Uterus (tissue), 2 donors: ENCODE measurements around the gene CHST15.

Source experiments
- POLR2A ChIP-seq, 2 donors: fragments of 450-650 bp; IDR thresholded peaks; one replicate each; pipeline ENCODE4 v1.6.1; 2016; ENCODE audit warnings: antibody characterized with exemption in 2 of 2, mild to moderate bottlenecking in 1 of 2, moderate library complexity in 1 of 2
- TF ChIP-seq, protein P1 (sequence below), 4 experiments: fragments of 200-600 bp in 2 of 4; fragments of 450-650 bp in 2 of 4; sonication (generic) in 2 of 4; IDR thresholded peaks; one replicate each; pipeline ENCODE4 v1.5.1; 2016 to 2019; ENCODE audit warnings: antibody characterized with exemption in 4 of 4, mild to moderate bottlenecking in 2 of 4, moderate library complexity in 1 of 4

DNA sequence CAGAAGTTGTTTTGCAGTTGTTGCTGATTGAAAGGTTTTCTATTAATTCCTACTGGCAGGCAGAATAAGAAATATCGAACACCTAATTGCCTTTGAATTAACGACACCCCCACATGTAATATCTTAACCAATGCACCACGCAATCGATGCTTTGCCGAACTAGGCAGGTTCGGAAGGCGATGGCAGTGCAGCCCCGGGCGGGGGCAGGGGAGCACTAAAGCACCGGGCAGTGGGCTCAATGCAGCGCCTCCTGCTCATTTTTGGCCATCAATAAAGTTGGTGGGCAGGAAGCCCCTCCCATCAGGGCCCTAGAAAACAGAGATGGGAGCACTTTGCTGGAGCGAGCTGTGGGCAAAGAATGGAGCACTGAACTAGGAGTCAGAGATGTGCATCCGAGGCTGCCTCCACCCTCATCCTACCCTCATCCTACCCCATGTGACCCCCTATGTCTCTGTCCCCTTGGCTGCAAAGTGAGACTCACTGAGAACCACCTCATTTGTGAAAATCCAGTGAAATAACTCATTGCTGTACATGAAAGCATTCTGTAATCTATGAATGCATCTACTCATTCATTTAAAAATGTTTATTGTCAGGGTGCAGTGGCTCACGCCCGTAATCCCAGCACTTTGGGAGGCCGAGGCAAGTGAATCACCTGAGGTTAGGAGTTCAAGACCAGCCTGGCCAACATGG is 19.6 kb upstream of the CHST15 start:
- TF ChIP-seq, protein P1, sequence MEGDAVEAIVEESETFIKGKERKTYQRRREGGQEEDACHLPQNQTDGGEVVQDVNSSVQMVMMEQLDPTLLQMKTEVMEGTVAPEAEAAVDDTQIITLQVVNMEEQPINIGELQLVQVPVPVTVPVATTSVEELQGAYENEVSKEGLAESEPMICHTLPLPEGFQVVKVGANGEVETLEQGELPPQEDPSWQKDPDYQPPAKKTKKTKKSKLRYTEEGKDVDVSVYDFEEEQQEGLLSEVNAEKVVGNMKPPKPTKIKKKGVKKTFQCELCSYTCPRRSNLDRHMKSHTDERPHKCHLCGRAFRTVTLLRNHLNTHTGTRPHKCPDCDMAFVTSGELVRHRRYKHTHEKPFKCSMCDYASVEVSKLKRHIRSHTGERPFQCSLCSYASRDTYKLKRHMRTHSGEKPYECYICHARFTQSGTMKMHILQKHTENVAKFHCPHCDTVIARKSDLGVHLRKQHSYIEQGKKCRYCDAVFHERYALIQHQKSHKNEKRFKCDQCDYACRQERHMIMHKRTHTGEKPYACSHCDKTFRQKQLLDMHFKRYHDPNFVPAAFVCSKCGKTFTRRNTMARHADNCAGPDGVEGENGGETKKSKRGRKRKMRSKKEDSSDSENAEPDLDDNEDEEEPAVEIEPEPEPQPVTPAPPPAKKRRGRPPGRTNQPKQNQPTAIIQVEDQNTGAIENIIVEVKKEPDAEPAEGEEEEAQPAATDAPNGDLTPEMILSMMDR (IDR thresholded peaks at IDR 0.05) = no peak
- no peak for TF ChIP-seq POLR2A (IDR thresholded peaks at IDR 0.05)
